ENCODE data around the gene ILF3. TPM values are rescaled to one million over a fixed set of nuclear protein-coding genes. Genes with fewer than 3 reads are reported as not detected.
A peak's percentile ranks its signal among the peaks of the same experiment; 100 is the strongest.

ILF3 gene
- 180 and 224 TPM in 2 replicates for total RNA-seq
- 181 and 191 TPM in 2 replicates for polyA plus RNA-seq

- no peak for TF ChIP-seq CTCF (IDR thresholded peaks at IDR 0.05; ENCODE audit: low read depth, low read length)
- Histone ChIP-seq H3K4me3 (peak within 1 kb of the TSS; percentile 100), H3K36me3 (no peaks in the 10 kb centered on the region), H3K27me3 (no peaks in the 10 kb centered on the region), H3K9me3 (ENCODE audit: low read depth) (no peaks in the 10 kb centered on the region), H3K4me1 (ENCODE audit: low read depth) (peaks cover 20% of the 10 kb centered on the region), H3K27ac (peak within 1 kb of the TSS; percentile 99)
- peak; percentile 100 for DNase-seq (ENCODE audit: low read depth in 1 of 2, low spot score in 1 of 2)
Observed at GRCh38 chr19:10653732-10654609, at the start of gene ILF3. Gene ILF3, plus strand, starts transcription at chr19:10654346. Its CDS starts 16,260 bp downstream, at chr19:10670606.

GRCh38 chr19:10604460-10604980 lies 49.6 kb upstream of the ILF3 start:
- H3K4me1 ChIP-seq (ENCODE audit: low read depth): peaks cover 11% of the 10 kb centered on the region
- no peaks in the 10 kb centered on the region for H3K27me3 ChIP-seq
- H3K36me3 ChIP-seq: no peaks in the 10 kb centered on the region
- no peaks in the 10 kb centered on the region for H3K9me3 ChIP-seq (ENCODE audit: low read depth)
- TF ChIP-seq CTCF (IDR thresholded peaks at IDR 0.05; ENCODE audit: low read depth, low read length): no peak
- DNase-seq (ENCODE audit: low read depth in 1 of 2, low spot score in 1 of 2): no peak
- peak overlapping the region; percentile 92 for H3K27ac ChIP-seq
- no peak overlapping the region for H3K4me3 ChIP-seq

DNA sequence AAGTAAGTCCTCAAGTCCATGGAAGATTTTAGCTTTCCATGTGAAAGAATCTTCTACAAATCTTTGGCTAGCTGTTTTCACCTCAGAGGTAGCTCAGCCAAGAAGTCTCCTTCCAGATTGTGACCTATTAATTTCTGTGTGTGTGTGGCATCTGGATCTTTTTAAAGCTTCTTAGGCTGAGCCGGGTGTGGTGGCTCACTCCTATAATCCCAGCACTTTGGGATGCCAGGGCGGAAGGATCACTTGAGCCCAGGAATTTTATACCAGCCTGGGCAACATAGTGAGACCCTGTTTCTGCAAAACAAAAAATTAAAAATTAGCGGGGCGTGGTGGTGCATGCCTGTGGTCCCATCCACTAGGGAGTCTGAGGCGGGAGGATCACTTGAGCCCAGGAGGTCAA lies 42.2 kb upstream of the ILF3 start:
- Histone ChIP-seq H3K4me3 (no peak overlapping the region), H3K27ac (no peak overlapping the region)
- no peak for TF ChIP-seq CTCF (IDR thresholded peaks at IDR 0.05; ENCODE audit: low read depth, low read length)

DNA sequence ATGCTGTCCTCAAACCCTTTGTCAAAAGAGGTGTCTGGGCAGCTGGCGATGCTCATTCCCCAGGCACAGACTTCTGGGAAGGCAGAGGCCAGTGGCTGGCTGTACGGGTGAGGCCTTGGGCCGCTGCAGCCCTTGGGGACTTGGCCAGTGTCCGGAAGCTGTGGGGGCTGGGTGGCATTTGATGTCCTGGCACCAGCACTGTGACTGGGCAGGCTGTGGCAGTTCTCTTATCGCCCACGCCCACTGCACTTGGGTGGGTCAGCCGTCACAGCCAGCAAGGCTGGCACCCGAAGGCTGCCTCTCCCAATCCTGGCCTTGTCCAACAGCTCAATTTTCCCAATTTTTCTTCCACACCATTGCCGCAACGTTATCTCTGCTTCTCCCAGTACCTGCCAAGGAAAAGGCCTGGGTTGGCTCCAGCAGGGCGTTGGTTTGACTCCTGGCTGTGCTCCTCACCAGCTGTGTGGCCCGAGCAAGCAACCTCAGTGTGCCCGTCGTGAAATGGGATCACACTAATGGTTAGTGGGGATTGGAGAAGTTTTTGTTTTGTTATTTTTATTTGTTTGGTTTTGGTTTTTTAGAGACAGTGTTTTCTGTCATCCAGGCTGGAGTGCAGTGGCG lies 41.5 kb upstream of the ILF3 start:
- no peak for DNase-seq (ENCODE audit: low read depth in 1 of 2, low spot score in 1 of 2)
- no peaks in the 10 kb centered on the region for H3K36me3 ChIP-seq
- no peak for TF ChIP-seq CTCF (IDR thresholded peaks at IDR 0.05; ENCODE audit: low read depth, low read length)
- H3K4me3 ChIP-seq: no peak overlapping the region
- H3K27me3 ChIP-seq: no peaks in the 10 kb centered on the region
- peak overlapping the region; percentile 36 for H3K27ac ChIP-seq
- H3K4me1 ChIP-seq (ENCODE audit: low read depth): no peaks in the 10 kb centered on the region
- H3K9me3 ChIP-seq (ENCODE audit: low read depth): no peaks in the 10 kb centered on the region

More for the DNA sequence above, 42.2 kb upstream of the ILF3 start:
- no peak for DNase-seq (ENCODE audit: low read depth in 1 of 2, low spot score in 1 of 2)
- Histone ChIP-seq H3K4me1 (ENCODE audit: low read depth) (no peaks in the 10 kb centered on the region), H3K36me3 (no peaks in the 10 kb centered on the region), H3K9me3 (ENCODE audit: low read depth) (no peaks in the 10 kb centered on the region), H3K27me3 (no peaks in the 10 kb centered on the region)

DNA sequence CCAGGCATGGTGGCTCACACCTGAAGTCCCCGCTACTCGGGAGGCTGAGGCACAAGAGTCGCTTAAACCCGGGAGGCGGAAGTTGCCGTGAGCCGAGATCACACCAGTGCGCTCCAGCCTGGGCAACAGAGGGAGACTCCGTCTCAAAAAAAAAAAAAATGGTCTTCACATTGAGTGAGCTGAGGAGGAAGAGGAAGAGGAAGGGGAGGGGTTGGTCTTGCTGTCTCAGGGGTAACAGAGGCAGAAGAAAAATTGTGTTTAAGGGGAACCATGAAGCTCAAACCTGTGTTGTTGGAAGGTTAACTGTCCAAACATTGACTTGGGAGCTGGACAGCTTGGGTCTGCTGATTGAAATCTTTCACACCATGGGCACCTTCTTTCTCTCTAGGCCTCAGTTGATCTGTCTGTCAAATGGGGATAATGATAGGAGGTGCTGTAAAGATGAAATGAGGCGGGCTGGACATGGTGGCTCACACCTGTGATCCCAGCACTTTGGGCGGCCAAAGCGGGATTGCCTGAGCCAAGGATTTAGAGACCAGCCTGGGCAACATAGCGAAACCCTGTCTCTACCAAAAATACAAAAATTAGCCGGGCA lies 38.6 kb upstream of the ILF3 start:
- Histone ChIP-seq H3K36me3 (no peaks in the 10 kb centered on the region), H3K4me3 (no peak overlapping the region), H3K27ac (no peak overlapping the region), H3K4me1 (ENCODE audit: low read depth) (no peaks in the 10 kb centered on the region), H3K9me3 (ENCODE audit: low read depth) (no peaks in the 10 kb centered on the region), H3K27me3 (no peaks in the 10 kb centered on the region)
- no peak for DNase-seq (ENCODE audit: low read depth in 1 of 2, low spot score in 1 of 2)
- no peak for TF ChIP-seq CTCF (IDR thresholded peaks at IDR 0.05; ENCODE audit: low read depth, low read length)

Measured in cardiac muscle cell (in vitro differentiated cells and primary cell).